Suprapubic skin (tissue), 4 donors: Measurements from ENCODE around the gene SLC7A7. TPM values are rescaled to one million over a fixed set of nuclear protein-coding genes. Genes with fewer than 3 reads are reported as not detected.
"Not testable (repeated sequence)": the region's sequence is repeated elsewhere in the genome, so short reads cannot be mapped to it uniquely, and the experiment has no call there.

Source experiments
- DNase-seq, 2 donors: peaks; one replicate each; pipeline ENCODE4 v3.0.0-alpha.2; 2019; ENCODE audit warnings: low spot score in 2 of 2
- H3K27ac ChIP-seq: fragments of 200-600 bp; sonication (generic); one replicate; pipeline ENCODE4 v1.5.1; 2019
- H3K27me3 ChIP-seq: fragments of 200-600 bp; sonication (generic); one replicate; pipeline ENCODE4 v1.5.1; 2019
- H3K36me3 ChIP-seq: fragments of 200-600 bp; sonication (generic); one replicate; pipeline ENCODE4 v1.5.1; 2019
- H3K4me1 ChIP-seq: fragments of 200-600 bp; sonication (generic); one replicate; pipeline ENCODE4 v1.5.1; 2019
- H3K4me3 ChIP-seq: fragments of 200-600 bp; sonication (generic); one replicate; pipeline ENCODE4 v1.5.1; 2019; ENCODE audit warnings: mild to moderate bottlenecking
- H3K9me3 ChIP-seq: fragments of 200-600 bp; sonication (generic); one replicate; pipeline ENCODE4 v1.5.1; 2019
- CTCF ChIP-seq, 2 donors: fragments of 200-600 bp in 1 of 2; fragments of 450-650 bp in 1 of 2; sonication (generic) in 1 of 2; IDR thresholded peaks; one replicate each; pipeline ENCODE4 v1.5.1; 2016 to 2019; ENCODE audit warnings: antibody characterized with exemption in 2 of 2, mild to moderate bottlenecking in 1 of 2, moderate library complexity in 1 of 2
- EP300 ChIP-seq: sonication (generic); formaldehyde crosslinking; IDR thresholded peaks from one replicate; pipeline ENCODE4 v1.6.1; 2017; ENCODE audit warnings: antibody characterized with exemption
- POLR2A ChIP-seq, 2 donors: fragments of 450-650 bp; IDR thresholded peaks; one replicate each; pipeline ENCODE4 v1.6.1; 2017; ENCODE audit warnings: antibody characterized with exemption in 2 of 2, mild to moderate bottlenecking in 2 of 2, moderate library complexity in 2 of 2
- POLR2AphosphoS5 ChIP-seq, 3 donors: sonication (generic); formaldehyde crosslinking; IDR thresholded peaks; one replicate each; pipeline ENCODE4 v1.6.1; 2017; ENCODE audit warnings: antibody characterized with exemption in 3 of 3
- WGBS: methylation state at CpG from one replicate; pipeline ENCODE4 v1.1.5; 2018; 5-methylcytosine and 5-hydroxymethylcytosine counted together
- total RNA-seq, 4 donors: library from RNA; depleted of rRNA; stranded (reverse); fragments of >200 nt; gene quantifications; one replicate each; pipeline ENCODE4 v1.1.0, GENCODE V29; 2016

SLC7A7 gene
- total RNA-seq, 4 donors from 2014 or later = 1.8 to 3.8 (median 2.9) TPM

GRCh38 chr14:22761734-22762133, 53.5 kb downstream of the SLC7A7 start:
- Histone ChIP-seq H3K4me3 (no peak overlapping the region), H3K9me3 (peaks cover 12% of the 10 kb centered on the region), H3K27me3 (no peaks in the 10 kb centered on the region), H3K36me3 (no peaks in the 10 kb centered on the region), H3K27ac (no peak overlapping the region), H3K4me1 (peaks cover 5% of the 10 kb centered on the region)
- no peak for DNase-seq
- TF ChIP-seq EP300 (no peak), CTCF (IDR thresholded peaks at IDR 0.05) (no peak), POLR2AphosphoS5 (IDR thresholded peaks at IDR 0.05) (no peak), POLR2A (IDR thresholded peaks at IDR 0.05) (no peak)
- WGBS = 90% methylated on average over 1 of the region's 1 CpG

- not testable (repeated sequence) for H3K27ac ChIP-seq, H3K4me1 ChIP-seq, DNase-seq, H3K27me3 ChIP-seq, H3K36me3 ChIP-seq, H3K4me3 ChIP-seq
- peaks cover 12% of the 10 kb centered on the region for H3K9me3 ChIP-seq
- WGBS = 83% methylated on average over 10 of the region's 10 CpGs
Measured at GRCh38 chr14:22757972-22758650, 57.1 kb downstream of the SLC7A7 start.

GRCh38 chr14:22753586-22753985, 61.6 kb downstream of the SLC7A7 start:
- Histone ChIP-seq H3K4me1 (peaks cover 3% of the 10 kb centered on the region), H3K36me3 (no peaks in the 10 kb centered on the region), H3K9me3 (no peaks in the 10 kb centered on the region), H3K27me3 (no peaks in the 10 kb centered on the region), H3K4me3 (no peak overlapping the region), H3K27ac (no peak overlapping the region)
- no peak for DNase-seq
- 65% methylated on average over 6 of the region's 6 CpGs for WGBS
- TF ChIP-seq EP300 (no peak), POLR2A (IDR thresholded peaks at IDR 0.05) (no peak), POLR2AphosphoS5 (IDR thresholded peaks at IDR 0.05) (no peak), CTCF (IDR thresholded peaks at IDR 0.05) (no peak)

- H3K27ac ChIP-seq = no peak overlapping the region
- WGBS = 57% methylated on average over 8 of the region's 8 CpGs
- H3K9me3 ChIP-seq = no peaks in the 10 kb centered on the region
- H3K27me3 ChIP-seq = no peaks in the 10 kb centered on the region
- TF ChIP-seq CTCF (IDR thresholded peaks at IDR 0.05) (no peak), POLR2A (IDR thresholded peaks at IDR 0.05) (no peak), EP300 (no peak), POLR2AphosphoS5 (IDR thresholded peaks at IDR 0.05) (no peak)
- no peak for DNase-seq
- no peak overlapping the region for H3K4me3 ChIP-seq
- peaks cover 3% of the 10 kb centered on the region for H3K4me1 ChIP-seq
- no peaks in the 10 kb centered on the region for H3K36me3 ChIP-seq
Measured at GRCh38 chr14:22752422-22752821, 62.8 kb downstream of the SLC7A7 start.

GRCh38 chr14:22748631-22749068, 66.6 kb downstream of the SLC7A7 start:
- Histone ChIP-seq H3K4me1 (peaks cover 3% of the 10 kb centered on the region), H3K27ac (no peak overlapping the region), H3K27me3 (no peaks in the 10 kb centered on the region), H3K36me3 (no peaks in the 10 kb centered on the region), H3K4me3 (no peak overlapping the region), H3K9me3 (no peaks in the 10 kb centered on the region)
- no peak for DNase-seq
- TF ChIP-seq EP300 (no peak), POLR2A (IDR thresholded peaks at IDR 0.05) (no peak), POLR2AphosphoS5 (IDR thresholded peaks at IDR 0.05) (no peak), CTCF (IDR thresholded peaks at IDR 0.05) (no peak)
- WGBS = 51% methylated on average over 4 of the region's 4 CpGs

- DNase-seq = no peak
- Histone ChIP-seq H3K27me3 (no peaks in the 10 kb centered on the region), H3K4me1 (peaks cover 3% of the 10 kb centered on the region), H3K4me3 (no peak overlapping the region), H3K36me3 (no peaks in the 10 kb centered on the region), H3K9me3 (no peaks in the 10 kb centered on the region), H3K27ac (no peak overlapping the region)
- 77% methylated on average over 4 of the region's 4 CpGs for WGBS
- no peak for TF ChIP-seq POLR2A (IDR thresholded peaks at IDR 0.05)
- no peak for TF ChIP-seq POLR2AphosphoS5 (IDR thresholded peaks at IDR 0.05)
- TF ChIP-seq EP300 = no peak
- TF ChIP-seq CTCF (IDR thresholded peaks at IDR 0.05) = no peak
Measured at GRCh38 chr14:22748206-22748605, 67.0 kb downstream of the SLC7A7 start.
